HEK293 (cell line): Measurements from ENCODE around the gene HDAC11.
"Not testable (repeated sequence)": the region's sequence is repeated elsewhere in the genome, so short reads cannot be mapped to it uniquely, and the experiment has no call there.

ENCODE experiments used
- YY1 ChIP-seq: fragments of 450-650 bp; formaldehyde crosslinking; IDR thresholded peaks from 2 replicates; pipeline ENCODE4 v1.5.1; 2018; ENCODE audit warnings: missing biosample characterization, missing genetic modification characterization
- ZBTB1 ChIP-seq: fragments of 450-650 bp; formaldehyde crosslinking; IDR thresholded peaks from 2 replicates; pipeline ENCODE4 v1.5.1; 2016; ENCODE audit warnings: missing biosample characterization, missing genetic modification characterization
- ZNF311 ChIP-seq: fragments of 450-650 bp; formaldehyde crosslinking; IDR thresholded peaks from 2 replicates; pipeline ENCODE4 v1.5.1; 2017; ENCODE audit warnings: missing biosample characterization, missing genetic modification characterization, borderline replicate concordance

GRCh38 chr3:13485630-13486562 is 5.8 kb downstream of the HDAC11 start:
- TF ChIP-seq YY1, ZBTB1, ZNF311 (tag by site-specific recombination): not testable (repeated sequence)
